Smooth muscle cell (in vitro differentiated cells): Measurements from ENCODE around the gene NR1H2. TPM values are rescaled to one million over a fixed set of nuclear protein-coding genes. Genes with fewer than 3 reads are reported as not detected.
A peak's percentile ranks its signal among the peaks of the same experiment; 100 is the strongest.

ENCODE experiments used
- DNase-seq: peaks from one replicate; lab custom pipeline; 2025; ENCODE audit not compliant: unreplicated experiment; lab: John Stamatoyannopoulos, UW
- H2AFZ ChIP-seq: fragments of 200-600 bp; sonication (generic); 2 replicates; pipeline ENCODE4 v1.6.0; 2016; ENCODE audit warnings: antibody characterized with exemption, low read depth, mild to moderate bottlenecking
- H3F3A ChIP-seq: fragments of 200-600 bp; sonication (generic); 2 replicates; pipeline ENCODE4 v1.6.0; 2017; ENCODE audit warnings: antibody characterized with exemption, low read depth
- H3K27ac ChIP-seq: fragments of 200-600 bp; sonication (generic); 2 replicates; pipeline ENCODE4 v1.5.1; 2016; ENCODE audit warnings: low read depth, mild to moderate bottlenecking
- H3K27me3 ChIP-seq: fragments of 200-600 bp; sonication (generic); 2 replicates; pipeline ENCODE4 v1.6.1; 2016; ENCODE audit warnings: low read depth, mild to moderate bottlenecking
- H3K36me3 ChIP-seq: fragments of 200-600 bp; sonication (generic); 2 replicates; pipeline ENCODE4 v1.5.1; 2016; ENCODE audit warnings: low read depth
- H3K4me1 ChIP-seq: fragments of 200-600 bp; sonication (generic); 2 replicates; pipeline ENCODE4 v1.5.1; 2016; ENCODE audit warnings: low read depth
- H3K4me2 ChIP-seq: fragments of 200-600 bp; sonication (generic); 2 replicates; pipeline ENCODE4 v1.6.0; 2016; ENCODE audit warnings: mild to moderate bottlenecking
- H3K4me3 ChIP-seq: fragments of 200-600 bp; sonication (generic); 2 replicates; pipeline ENCODE4 v1.5.1; 2016; ENCODE audit warnings: mild to moderate bottlenecking
- H3K79me2 ChIP-seq: fragments of 200-600 bp; sonication (generic); 2 replicates; pipeline ENCODE4 v1.6.0; 2016; ENCODE audit warnings: low read depth, mild to moderate bottlenecking
- H3K9ac ChIP-seq: fragments of 200-600 bp; sonication (generic); 2 replicates; pipeline ENCODE4 v1.6.0; 2016; ENCODE audit warnings: low read depth
- H3K9me3 ChIP-seq: fragments of 200-600 bp; sonication (generic); replicated peaks from 2 replicates; pipeline ENCODE4 v1.5.1; 2016; ENCODE audit warnings: low read depth
- H4K20me1 ChIP-seq: fragments of 200-600 bp; sonication (generic); 2 replicates; pipeline ENCODE4 v1.6.0; 2016; ENCODE audit warnings: low read depth
- CTCF ChIP-seq: fragments of 200-600 bp; sonication (generic); IDR thresholded peaks from 2 replicates; pipeline ENCODE4 v1.5.1; 2017; ENCODE audit warnings: borderline replicate concordance, mild to moderate bottlenecking, antibody characterized with exemption; ENCODE audit not compliant: insufficient read depth, poor library complexity, severe bottlenecking
- WGBS: methylation state at CpG from one replicate; pipeline ENCODE4 v1.1.7; 2016; ENCODE audit warnings: low lambda C conversion rate; 5-methylcytosine and 5-hydroxymethylcytosine counted together
- polyA plus RNA-seq: library from polyadenylated mRNA; unstranded; fragments of >200 nt; fragmentation: Nextera tagmentation; extraction: Ambion mirVana; gene quantifications from 2 replicates; pipeline ENCODE4 v1.2.1, GENCODE V29; 2016
- total RNA-seq: library from RNA; depleted of rRNA; stranded (reverse); fragments of >200 nt; gene quantifications from 2 replicates; pipeline ENCODE4 v1.2.3, GENCODE V29; 2014

The NR1H2 gene
- total and polyA plus RNA-seq, 2 experiments from 2014 or later, result 39.5 to 69.7 TPM

- Histone ChIP-seq H4K20me1 (no peaks in the 10 kb centered on the region), H3K4me2 (no peak overlapping the region), H3K9ac (no peak overlapping the region), H3K9me3 (no peaks in the 10 kb centered on the region), H2AFZ (no peak overlapping the region), H3F3A (no peaks in the 10 kb centered on the region), H3K79me2 (no peaks in the 10 kb centered on the region), H3K27me3 (no peaks in the 10 kb centered on the region), H3K27ac (no peak overlapping the region), H3K4me1 (no peaks in the 10 kb centered on the region), H3K36me3 (no peaks in the 10 kb centered on the region), H3K4me3 (no peak overlapping the region)
- no peak for TF ChIP-seq CTCF
- WGBS, result 87% methylated on average over 2 of the region's 2 CpGs
- DNase-seq, result no peak
Measured at GRCh38 chr19:50412419-50412818, 36.2 kb downstream of the NR1H2 start.

- Histone ChIP-seq H4K20me1 (no peaks in the 10 kb centered on the region), H3K9me3 (no peaks in the 10 kb centered on the region), H3K9ac (no peak overlapping the region), H2AFZ (no peak overlapping the region), H3K79me2 (no peaks in the 10 kb centered on the region), H3K4me1 (no peaks in the 10 kb centered on the region), H3K4me3 (no peak overlapping the region), H3K27me3 (peaks cover 3% of the 10 kb centered on the region), H3K4me2 (no peak overlapping the region), H3K27ac (no peak overlapping the region), H3F3A (no peaks in the 10 kb centered on the region), H3K36me3 (no peaks in the 10 kb centered on the region)
- 95% methylated on average over 13 of the region's 13 CpGs for WGBS
- no peak for TF ChIP-seq CTCF
- no peak for DNase-seq
Measured at GRCh38 chr19:50413096-50413495, 36.8 kb downstream of the NR1H2 start.

- DNase-seq, result no peak
- no peaks in the 10 kb centered on the region for H4K20me1 ChIP-seq
- peaks cover under 1% of the 10 kb centered on the region for H3K4me1 ChIP-seq
- H3K4me3 ChIP-seq, result no peak overlapping the region
- H3K79me2 ChIP-seq, result no peaks in the 10 kb centered on the region
- TF ChIP-seq CTCF, result no peak
- no peaks in the 10 kb centered on the region for H3K36me3 ChIP-seq
- no peak overlapping the region for H3K4me2 ChIP-seq
- 97% methylated on average over 21 of the region's 21 CpGs for WGBS
- H3K9ac ChIP-seq, result no peak overlapping the region
- H3K27me3 ChIP-seq, result peaks cover 8% of the 10 kb centered on the region
- no peaks in the 10 kb centered on the region for H3F3A ChIP-seq
- H3K9me3 ChIP-seq, result no peaks in the 10 kb centered on the region
- no peak overlapping the region for H2AFZ ChIP-seq
- H3K27ac ChIP-seq, result no peak overlapping the region
Measured at GRCh38 chr19:50413531-50413930, 37.3 kb downstream of the NR1H2 start.

GRCh38 chr19:50414864-50415660 is 38.8 kb downstream of the NR1H2 start:
- Histone ChIP-seq H3K79me2 (no peaks in the 10 kb centered on the region), H3F3A (no peaks in the 10 kb centered on the region), H3K4me2 (no peak overlapping the region), H3K4me3 (no peak overlapping the region), H3K27me3 (peaks cover 23% of the 10 kb centered on the region), H3K4me1 (peaks cover 7% of the 10 kb centered on the region), H3K27ac (no peak overlapping the region), H3K9ac (no peak overlapping the region), H2AFZ (no peak overlapping the region), H3K36me3 (no peaks in the 10 kb centered on the region), H4K20me1 (no peaks in the 10 kb centered on the region), H3K9me3 (no peaks in the 10 kb centered on the region)
- DNase-seq, result peak; percentile 22
- WGBS, result 69% methylated on average over 35 of the region's 37 CpGs
- TF ChIP-seq CTCF, result peak; percentile 83
